NB4 (cell line): Measurements from ENCODE around the gene DARS1.

ENCODE experiments used
- DNase-seq: peaks from one replicate; pipeline ENCODE4 v3.0.0; 2010; ENCODE audit warnings: low read depth
- H3K4me3 ChIP-seq: one replicate; pipeline ENCODE4 v1.5.1; 2011; ENCODE audit warnings: mild to moderate bottlenecking, low read depth, low read length, moderate library complexity
- CTCF ChIP-seq: IDR thresholded peaks from one replicate; pipeline ENCODE4 v1.5.1; 2012; ENCODE audit warnings: low read depth, low read length
- MAX ChIP-seq: IDR thresholded peaks from 2 replicates; pipeline ENCODE4 v1.6.1; 2011; ENCODE audit warnings: low read depth, low read length
- MYC ChIP-seq: IDR thresholded peaks from 2 replicates; pipeline ENCODE4 v1.6.1; 2011; ENCODE audit warnings: low read depth, low read length
- POLR2A ChIP-seq: IDR thresholded peaks from 2 replicates; pipeline ENCODE4 v1.6.1; 2011; ENCODE audit warnings: mild to moderate bottlenecking; ENCODE audit not compliant: insufficient read length; ENCODE audit errors: extremely low read depth

DARS1 gene

DNA sequence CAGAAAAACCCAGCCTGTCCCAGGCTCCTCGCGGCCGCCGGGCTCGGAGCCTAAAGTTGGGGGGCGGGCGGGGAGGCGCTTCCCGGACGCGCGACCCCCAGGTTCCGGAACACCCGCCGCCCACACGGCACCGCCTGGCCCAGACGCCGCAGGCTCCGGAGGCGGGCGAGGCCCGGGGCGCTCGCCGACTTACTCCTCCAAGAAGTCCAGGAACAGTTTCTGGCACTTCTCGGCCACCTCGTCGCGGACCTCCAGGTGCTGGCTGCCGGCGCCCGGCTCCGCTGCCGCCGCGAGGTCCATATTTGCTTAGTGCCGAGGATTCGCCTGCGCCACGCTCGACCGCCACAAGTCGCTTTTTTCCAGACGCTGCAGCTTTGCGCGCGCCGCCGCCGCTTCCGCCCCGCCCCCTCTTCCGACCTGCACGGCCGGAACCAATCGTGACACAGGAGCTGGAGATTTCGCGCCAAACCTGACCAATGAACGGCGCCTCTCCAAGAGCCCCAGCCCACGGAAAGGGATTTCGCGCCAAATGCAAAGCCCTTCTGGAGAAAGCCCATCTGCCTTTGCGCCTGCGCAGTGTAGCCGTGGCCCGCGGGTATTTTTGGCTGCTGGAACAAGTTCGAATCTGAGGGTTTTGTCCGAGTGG lies 109.2 kb downstream of the DARS1 start, which contains the start of gene MCM6:
Gene MCM6, minus strand, starts transcription at position 378 of the 646 bp plus-strand sequence. Its CDS starts 78 bp downstream, at position 300.
- peak within 1 kb of the TSS; percentile 97 for H3K4me3 ChIP-seq
- TF ChIP-seq POLR2A = peak; percentile 76
- TF ChIP-seq MYC = peak; percentile 68
- peak; percentile 63 for TF ChIP-seq MAX
- TF ChIP-seq CTCF = no peak
- DNase-seq = peak; percentile 100

GRCh38 chr2:135875491-135876065 lies 109.8 kb downstream of the DARS1 start:
- peak; percentile 87 for DNase-seq
- peak overlapping the region; percentile 97 for H3K4me3 ChIP-seq
- TF ChIP-seq CTCF (no peak), MAX (peak; percentile 75), POLR2A (peak; percentile 45), MYC (peak; percentile 86)

- no peak for TF ChIP-seq CTCF
- TF ChIP-seq MAX = no peak
- TF ChIP-seq MYC = no peak
- no peak for TF ChIP-seq POLR2A
- peak; percentile 37 for DNase-seq
- peak overlapping the region; percentile 97 for H3K4me3 ChIP-seq
These were observed 110.6 kb downstream of the DARS1 start for GRCh38 chr2:135874777-135875365.

GRCh38 chr2:135870571-135870970 lies 114.9 kb downstream of the DARS1 start:
- no peak overlapping the region for H3K4me3 ChIP-seq
- DNase-seq = no peak
- TF ChIP-seq MAX (no peak), MYC (no peak), CTCF (no peak), POLR2A (no peak)

- TF ChIP-seq CTCF (no peak), MAX (no peak), POLR2A (no peak), MYC (no peak)
- no peak for DNase-seq
- H3K4me3 ChIP-seq = no peak overlapping the region
These were observed 122.2 kb downstream of the DARS1 start for GRCh38 chr2:135863233-135863632.
